Naive B cell (primary cell): ENCODE results near the gene INHBB. TPM values are rescaled to one million over a fixed set of nuclear protein-coding genes. Genes with fewer than 3 reads are reported as not detected.

Experiments
- ATAC-seq, 2 donors: fragments of 150-1000 bp; cut with Tn5 transposase; 2 replicates each; pipeline ENCODE4 v1.10.0; 2021; ENCODE audit warnings: low read depth in 2 of 2, mild to moderate bottlenecking in 2 of 2, moderate library complexity in 2 of 2
- DNase-seq: peaks from one replicate; pipeline ENCODE4 v3.0.0; 2022
- H3K27ac Mint-ChIP-seq, 6 donors: one replicate each; pipeline ENCODE4 v1.8.0; 2020 to 2022; ENCODE audit warnings: mild to moderate bottlenecking in 6 of 6, mixed read lengths in 6 of 6, moderate library complexity in 5 of 6, inconsistent platforms in 2 of 6
- H3K27me3 Mint-ChIP-seq, 3 donors: one replicate each; pipeline ENCODE4 v1.8.0; 2021 to 2022; ENCODE audit warnings: mixed read lengths in 3 of 3, mild to moderate bottlenecking in 1 of 3
- H3K36me3 Mint-ChIP-seq, 2 donors: one replicate each; pipeline ENCODE4 v1.8.0; 2020 to 2022; ENCODE audit warnings: mixed read lengths in 2 of 2, inconsistent platforms in 1 of 2, mild to moderate bottlenecking in 1 of 2
- H3K4me1 Mint-ChIP-seq, 3 donors: one replicate each; pipeline ENCODE4 v1.8.0; 2020 to 2022; ENCODE audit warnings: mixed read lengths in 3 of 3, inconsistent platforms in 1 of 3, mild to moderate bottlenecking in 1 of 3, moderate library complexity in 1 of 3
- H3K4me3 Mint-ChIP-seq, 8 donors: one replicate each; pipeline ENCODE4 v1.8.0; 2020 to 2022; ENCODE audit warnings: mild to moderate bottlenecking in 8 of 8, mixed read lengths in 8 of 8, moderate library complexity in 8 of 8, inconsistent platforms in 2 of 8
- H3K9me3 Mint-ChIP-seq, 7 donors: one replicate each; pipeline ENCODE4 v1.8.0; 2020 to 2022; ENCODE audit warnings: mixed read lengths in 7 of 7, mild to moderate bottlenecking in 5 of 7, inconsistent platforms in 2 of 7, moderate library complexity in 1 of 7
- polyA plus RNA-seq, 6 donors: library from polyadenylated mRNA; unstranded; fragments of 300-500 nt; fragmentation: Illumina TruSeq; gene quantifications; one replicate each; pipeline ENCODE4 v1.2.3, GENCODE V29; 2021; ENCODE audit warnings: low read depth in 6 of 6

Gene INHBB
- polyA plus RNA-seq, 6 donors from 2014 or later = 0.09 TPM; not detected in 5

DNA sequence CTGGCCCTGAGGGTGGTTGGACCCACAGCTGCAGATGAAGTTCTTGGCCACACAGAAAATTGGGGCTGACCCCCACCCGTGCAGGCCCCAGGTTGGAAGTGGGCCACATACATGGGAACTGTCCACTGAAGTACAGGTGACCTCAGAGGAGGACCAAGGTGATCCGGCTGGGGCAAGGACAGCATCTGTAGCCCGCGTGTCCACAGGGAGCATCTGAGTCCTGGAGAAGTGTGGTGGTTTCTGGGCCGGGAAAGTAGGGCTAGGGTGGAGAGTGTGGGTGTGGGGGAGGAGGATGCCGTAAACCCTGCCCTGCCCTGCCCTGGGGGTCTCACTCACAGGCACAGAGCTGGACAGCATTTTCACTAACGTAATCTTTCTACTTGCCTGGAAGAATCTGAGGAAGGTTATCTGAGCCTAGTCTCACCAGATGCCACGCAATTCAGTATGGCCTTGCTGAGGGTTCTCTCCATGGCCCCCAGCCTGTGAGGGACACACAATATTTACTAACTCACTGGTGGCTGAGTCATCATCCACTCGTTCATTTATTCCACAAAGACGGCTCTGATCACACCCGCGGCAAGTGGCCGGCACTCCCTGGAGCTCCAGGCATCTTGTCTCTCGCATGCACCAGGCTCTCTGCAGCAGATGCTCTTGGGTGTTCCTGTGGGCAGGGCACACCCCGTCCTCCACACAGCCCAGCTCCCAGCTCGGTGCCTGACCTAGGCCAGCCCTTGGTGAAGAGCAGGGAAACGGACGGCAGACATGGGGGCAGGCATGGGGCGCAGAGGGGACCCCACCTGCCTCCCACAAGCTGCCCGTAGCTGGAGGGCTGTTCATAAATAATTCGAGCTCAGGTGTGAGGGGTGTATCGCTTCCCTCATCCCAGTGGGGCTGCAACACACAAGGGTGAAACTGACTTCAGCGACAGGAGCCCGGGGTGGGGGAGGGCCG, 51.2 kb downstream of the INHBB start:
- ATAC-seq (no peak), DNase-seq (no peak)
- Mint-ChIP-seq H3K4me3 (no peak overlapping the region), H3K36me3 (peaks cover 2 to 5% of the 10 kb centered on the region in 2 donors), H3K27me3 (peaks cover 6 to 35% (median 27%) of the 10 kb centered on the region in 3 donors), H3K9me3 (peaks cover 0 to 6% (median 2%) of the 10 kb centered on the region in 7 donors), H3K4me1 (peaks cover 0 to 4% (median 0%) of the 10 kb centered on the region in 3 donors), H3K27ac (no peak overlapping the region)

DNA sequence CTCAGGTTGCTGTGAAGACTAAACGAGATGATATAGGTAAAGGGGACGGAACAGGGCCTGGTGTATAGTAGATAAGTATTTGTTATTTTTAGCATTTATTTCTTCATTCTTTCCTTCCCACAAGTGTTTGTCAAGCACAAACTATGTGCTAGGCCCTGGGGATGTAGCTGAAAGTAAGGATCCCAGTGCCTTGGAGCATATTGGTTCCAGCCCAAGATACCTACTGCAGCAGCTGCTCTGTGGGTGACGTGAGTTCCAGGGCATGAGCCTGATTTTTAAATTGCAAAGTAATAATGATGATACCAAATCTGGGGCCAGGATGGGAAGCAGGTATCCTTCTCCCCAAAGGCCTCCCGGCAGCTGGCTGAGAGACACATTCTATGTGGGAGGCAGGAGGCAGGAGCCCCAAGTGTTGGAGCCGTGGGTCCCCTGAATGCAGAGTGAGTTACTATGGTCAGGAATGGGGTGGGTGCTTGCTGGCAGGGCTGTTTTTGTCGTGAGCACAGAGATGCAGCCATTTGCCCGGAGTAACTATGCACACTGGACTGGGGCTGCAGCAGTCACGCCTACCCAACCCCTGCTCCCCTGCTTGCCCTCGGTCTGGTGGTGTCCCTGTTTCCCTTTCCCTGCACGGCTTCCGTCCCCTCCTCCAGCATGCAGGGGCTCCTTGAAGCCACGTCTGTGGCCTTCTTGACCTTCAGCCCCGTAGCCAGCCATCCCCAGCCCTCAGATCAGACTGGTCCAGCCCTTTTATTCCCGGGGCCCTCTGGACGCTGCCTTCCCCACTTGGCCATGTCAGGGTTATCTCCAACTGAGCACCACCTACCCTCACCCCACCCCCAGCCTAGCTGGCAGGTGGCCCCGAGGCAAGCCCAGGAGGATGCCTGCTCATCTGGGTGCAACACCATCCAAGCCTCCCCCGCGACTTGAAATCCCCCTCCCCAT, 52.4 kb downstream of the INHBB start:
- no peak for ATAC-seq
- peaks cover 0 to 6% (median 4%) of the 10 kb centered on the region in 7 donors for H3K9me3 Mint-ChIP-seq
- H3K27ac Mint-ChIP-seq = no peak overlapping the region
- H3K4me3 Mint-ChIP-seq = no peak overlapping the region
- H3K4me1 Mint-ChIP-seq = peaks cover 0 to 4% (median 0%) of the 10 kb centered on the region in 3 donors
- peaks cover 9 to 39% (median 33%) of the 10 kb centered on the region in 3 donors for H3K27me3 Mint-ChIP-seq
- H3K36me3 Mint-ChIP-seq = peaks cover 5 to 8% of the 10 kb centered on the region in 2 donors
- DNase-seq = no peak

DNA sequence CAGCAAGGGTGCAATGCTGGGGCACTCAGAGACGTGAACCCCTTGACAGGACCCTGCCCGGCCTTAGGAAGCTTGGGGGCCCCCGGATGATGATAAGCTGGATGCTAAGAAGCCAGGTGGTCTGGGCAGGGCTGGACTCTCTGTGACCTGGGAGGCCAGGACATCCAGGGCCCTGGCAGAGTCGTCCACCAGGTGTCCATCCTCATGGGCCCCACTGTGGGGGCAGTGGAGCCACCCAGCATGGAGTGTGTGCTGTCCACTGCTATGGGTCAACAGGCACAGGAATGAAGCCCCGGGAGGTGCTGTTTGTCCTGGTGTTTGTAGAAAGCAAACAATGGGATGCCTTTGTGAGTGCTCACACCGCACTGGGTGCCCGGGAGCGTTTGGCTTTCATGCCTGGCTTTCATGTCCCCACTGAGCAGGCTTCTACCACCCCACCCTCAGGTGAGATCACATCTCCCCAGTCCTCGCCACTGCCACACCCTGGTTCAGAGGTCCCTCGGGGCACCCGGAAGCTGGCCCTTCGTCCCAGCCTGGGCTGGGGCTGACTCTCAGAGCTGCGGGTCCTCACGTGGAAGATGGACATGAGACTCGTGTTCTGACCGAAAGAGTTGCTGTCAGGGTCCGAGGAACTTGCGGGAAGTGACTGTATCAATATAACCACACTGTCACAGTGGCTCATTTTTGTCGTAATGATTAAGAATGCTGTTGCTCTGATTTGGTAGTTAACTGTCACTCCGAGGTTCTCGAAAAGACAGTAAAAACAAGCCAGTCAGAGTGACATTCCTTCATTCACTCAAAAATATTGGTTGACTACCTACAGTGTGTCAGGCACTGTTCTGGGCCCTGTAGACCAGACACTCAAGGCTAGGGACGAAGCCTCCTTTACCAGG, 53.3 kb downstream of the INHBB start:
- peaks cover 0 to 5% (median 0%) of the 10 kb centered on the region in 7 donors for H3K9me3 Mint-ChIP-seq
- ATAC-seq (no peak), DNase-seq (no peak)
- no peak overlapping the region for H3K4me3 Mint-ChIP-seq
- no peak overlapping the region for H3K27ac Mint-ChIP-seq
- H3K27me3 Mint-ChIP-seq = peaks cover 5 to 33% (median 33%) of the 10 kb centered on the region in 3 donors
- peaks cover 0 to 4% (median 0%) of the 10 kb centered on the region in 3 donors for H3K4me1 Mint-ChIP-seq
- H3K36me3 Mint-ChIP-seq = peaks cover 0 to 8% of the 10 kb centered on the region in 2 donors

DNA sequence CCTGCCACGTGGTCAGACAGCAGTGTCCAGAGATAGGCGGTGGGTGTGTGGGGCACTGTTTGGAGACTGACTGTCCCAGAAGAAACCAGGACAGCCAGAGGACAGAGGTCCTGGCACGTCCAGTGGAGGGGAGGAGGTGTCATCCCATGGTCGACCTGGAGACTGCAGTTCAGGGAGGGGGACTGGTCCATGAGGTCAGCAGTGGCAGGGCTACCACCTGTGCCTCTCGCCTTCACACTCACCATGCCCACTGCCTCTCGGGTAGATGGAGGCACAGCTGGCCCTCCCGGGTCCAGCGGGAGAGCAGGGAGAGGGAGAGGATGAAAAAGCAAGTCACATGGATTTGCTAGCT, 53.9 kb downstream of the INHBB start:
- Mint-ChIP-seq H3K9me3 (peaks cover 0 to 5% (median 0%) of the 10 kb centered on the region in 7 donors), H3K27ac (no peak overlapping the region), H3K4me1 (peaks cover 0 to 4% (median 0%) of the 10 kb centered on the region in 3 donors), H3K4me3 (no peak overlapping the region), H3K27me3 (peaks cover 5 to 33% (median 29%) of the 10 kb centered on the region in 3 donors), H3K36me3 (peaks cover 0 to 8% of the 10 kb centered on the region in 2 donors)
- ATAC-seq (no peak), DNase-seq (no peak)

DNA sequence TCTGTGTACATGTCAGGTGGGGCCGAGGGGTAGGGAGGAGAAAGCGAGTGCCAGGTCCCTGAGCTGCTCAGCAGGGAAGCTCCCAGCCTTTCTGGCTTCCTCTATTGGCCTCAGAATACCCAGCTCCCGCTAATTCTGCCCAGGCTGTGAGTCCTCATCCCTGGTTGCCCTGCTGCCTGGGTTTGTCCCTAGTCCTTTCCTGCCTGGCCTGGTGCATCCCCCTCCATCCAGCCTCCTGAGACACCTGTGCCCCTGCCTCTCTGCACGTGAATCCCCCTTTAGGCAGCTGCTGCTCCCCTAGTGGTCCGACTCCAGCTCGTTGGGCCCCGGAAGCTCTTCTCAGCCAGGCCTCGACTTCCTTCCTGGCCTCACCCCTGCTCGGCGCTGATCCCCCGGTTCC, 54.6 kb downstream of the INHBB start:
- peaks cover 0 to 8% of the 10 kb centered on the region in 2 donors for H3K36me3 Mint-ChIP-seq
- no peak for DNase-seq
- ATAC-seq = no peak
- H3K4me3 Mint-ChIP-seq = no peak overlapping the region
- peaks cover 0 to 5% (median 0%) of the 10 kb centered on the region in 7 donors for H3K9me3 Mint-ChIP-seq
- H3K27me3 Mint-ChIP-seq = peaks cover 5 to 33% (median 22%) of the 10 kb centered on the region in 3 donors
- H3K27ac Mint-ChIP-seq = no peak overlapping the region
- H3K4me1 Mint-ChIP-seq = peaks cover 0 to 4% (median 0%) of the 10 kb centered on the region in 3 donors

Other genes starting within 250 kb of the INHBB start
- 10 to 100 TPM; 24.8 to 43.0 (median 34.8) TPM for gene TMEM185B, start 122.7 kb upstream of the INHBB start, polyA plus RNA-seq
- 100 to 1,000 TPM in 2 of 6 donors, 10 to 100 TPM in 4; 84.0 to 121 (median 97.0) TPM for gene RALB, start 93.3 kb upstream of the INHBB start, polyA plus RNA-seq